B cell (primary cell): ENCODE results near the gene RNASE8. TPM values are rescaled to one million over a fixed set of nuclear protein-coding genes. Genes with fewer than 3 reads are reported as not detected.

ENCODE experiments used
- ATAC-seq: fragments of 200-7000 bp; cut with Tn5 transposase; one replicate; pipeline ENCODE4 v1.10.0; 2021; ENCODE audit warnings: low read depth, mild to moderate bottlenecking, moderate number of reproducible peaks, moderate library complexity
- CTCF ChIA-PET: fragments of 350-600 bp; sonication (Branson Sonifier 250); formaldehyde crosslinking; loops from one replicate; lab custom pipeline; 2021; ENCODE audit warnings: antibody characterized with exemption, inconsistent platforms; lab: Charles Lee
- POLR2A ChIA-PET: fragments of 350-600 bp; sonication (Branson Sonifier 250); formaldehyde crosslinking; loops from one replicate; lab custom pipeline; 2021; ENCODE audit warnings: antibody characterized with exemption; lab: Charles Lee
- DNase-seq: peaks from one replicate; pipeline ENCODE4 v3.0.0; 2013
- H2AFZ ChIP-seq: 2 replicates; pipeline ENCODE4 v1.6.1; 2012; ENCODE audit warnings: mild to moderate bottlenecking, low read depth, low read length; ENCODE audit not compliant: insufficient read depth, poor library complexity, severe bottlenecking
- H3K27ac ChIP-seq, 2 donors: 1 replicate in 1 of 2; 2 replicates in 1 of 2; pipeline ENCODE4 v1.5.1; 2012 to 2013; ENCODE audit warnings: low read length in 2 of 2, mild to moderate bottlenecking in 2 of 2, moderate library complexity in 1 of 2
- H3K27me3 ChIP-seq, 4 experiments: fragments of 200-600 bp in 1 of 4; sonication (generic) in 1 of 4; replicated peaks in 1 of 4; 1 replicate in 2 of 4; 2 replicates in 2 of 4; pipeline versions ENCODE4 v1.6.1 to v1.7.0; 2013 to 2016; ENCODE audit warnings: low read length in 3 of 4, mild to moderate bottlenecking in 2 of 4, mixed read lengths in 1 of 4, moderate library complexity in 1 of 4; ENCODE audit not compliant: insufficient read depth in 4 of 4, control insufficient read depth in 3 of 4; ENCODE audit errors: control extremely low read depth in 1 of 4
- H3K36me3 ChIP-seq, 2 experiments: replicated peaks in 1 of 2; 1 replicate in 1 of 2; 2 replicates in 1 of 2; pipeline versions ENCODE4 v1.6.1 to v1.7.1; 2013; ENCODE audit warnings: low read length in 1 of 2; ENCODE audit not compliant: insufficient read depth in 2 of 2, control insufficient read depth in 1 of 2; ENCODE audit errors: control extremely low read depth in 1 of 2, extremely low read depth in 1 of 2
- H3K4me1 ChIP-seq, 2 donors: fragments of 200-600 bp in 1 of 2; sonication (generic) in 1 of 2; 1 replicate in 1 of 2; 2 replicates in 1 of 2; pipeline versions ENCODE4 v1.5.1 to v1.6.1; 2013 to 2017; ENCODE audit warnings: low read length in 2 of 2; ENCODE audit not compliant: control insufficient read depth in 2 of 2, insufficient read depth in 2 of 2
- H3K4me2 ChIP-seq: replicated peaks from 2 replicates; pipeline ENCODE3; 2012; ENCODE audit warnings: mild to moderate bottlenecking, low read depth, low read length; ENCODE audit not compliant: poor library complexity, severe bottlenecking
- H3K4me3 ChIP-seq, 5 experiments: fragments of 200-600 bp in 1 of 5; sonication (generic) in 1 of 5; 1 replicate in 3 of 5; 2 replicates in 2 of 5; pipeline versions ENCODE4 v1.5.1 to v1.7.0; 2011 to 2016; ENCODE audit warnings: low read length in 4 of 5, mild to moderate bottlenecking in 4 of 5, low read depth in 2 of 5, control low read depth in 1 of 5, moderate library complexity in 1 of 5; ENCODE audit not compliant: insufficient read depth in 1 of 5; ENCODE audit errors: control extremely low read depth in 1 of 5, extremely low read depth in 1 of 5
- H3K79me2 ChIP-seq: fragments of 200-600 bp; sonication (generic); one replicate; pipeline ENCODE4 v1.6.0; 2016; ENCODE audit warnings: low read length; ENCODE audit not compliant: control insufficient read depth, insufficient read depth
- H3K9ac ChIP-seq: fragments of 200-600 bp; sonication (generic); 2 replicates; pipeline ENCODE4 v1.6.1; 2017; ENCODE audit warnings: mild to moderate bottlenecking, low read length, moderate library complexity
- H3K9me3 ChIP-seq, 3 donors: one replicate each; pipeline versions ENCODE4 v1.6.1 to v1.7.1; 2013; ENCODE audit warnings: low read length in 2 of 3; ENCODE audit not compliant: control insufficient read depth in 2 of 3, insufficient read depth in 1 of 3; ENCODE audit errors: control extremely low read depth in 1 of 3
- H4K20me1 ChIP-seq: 2 replicates; pipeline ENCODE4 v1.6.0; 2012; ENCODE audit warnings: mild to moderate bottlenecking, low read length; ENCODE audit not compliant: insufficient read depth, control insufficient read depth, poor library complexity, severe bottlenecking
- H3K27ac Mint-ChIP-seq: one replicate; pipeline ENCODE4 v1.8.0; 2021; ENCODE audit warnings: mixed read lengths
- H3K27me3 Mint-ChIP-seq: one replicate; pipeline ENCODE4 v1.8.0; 2021; ENCODE audit warnings: mixed read lengths
- H3K4me1 Mint-ChIP-seq: one replicate; pipeline ENCODE4 v1.8.0; 2021; ENCODE audit warnings: mixed read lengths
- H3K4me3 Mint-ChIP-seq: one replicate; pipeline ENCODE4 v1.8.0; 2021; ENCODE audit warnings: mixed read lengths
- H3K9me3 Mint-ChIP-seq: one replicate; pipeline ENCODE4 v1.8.0; 2022; ENCODE audit warnings: mixed read lengths; ENCODE audit not compliant: insufficient read depth
- EZH2 ChIP-seq: IDR thresholded peaks from 2 replicates; pipeline ENCODE4 v1.6.1; 2012; ENCODE audit warnings: borderline replicate concordance, low read depth, mild to moderate bottlenecking, moderate library complexity, low read length; ENCODE audit not compliant: insufficient read depth, poor library complexity, severe bottlenecking
- WGBS: methylation state at CpG from one replicate; pipeline ENCODE4 v1.1.5; 2013; ENCODE audit warnings: missing lambda C conversion rate; ENCODE audit not compliant: insufficient coverage; 5-methylcytosine and 5-hydroxymethylcytosine counted together
- intact Hi-C: fragments of 100-400 bp; cut with micrococcal nuclease; formaldehyde crosslinking; loops from one replicate; pipeline ENCODE4 v1.10.0; 2022
- polyA plus RNA-seq: library from polyadenylated mRNA; depleted of rRNA; stranded (reverse); fragments of >200 nt; gene quantifications from 2 replicates; pipeline ENCODE4 v1.2.3, GENCODE V29; 2012
- total RNA-seq, 2 donors: library from RNA; stranded (reverse); fragments of 120-200 nt in 1 of 2; gene quantifications; 1 replicate in 1 of 2; 2 replicates in 1 of 2; pipeline versions ENCODE4 v1.2.3 to v1.2.4, GENCODE V29; 2013 to 2022
- TF ChIP-seq, protein P1 (sequence below): fragments of 200-600 bp; IDR thresholded peaks from one replicate; pipeline ENCODE4 v1.8.0; 2022; ENCODE audit warnings: antibody characterized with exemption, mild to moderate bottlenecking

RNASE8 gene
- total and polyA plus RNA-seq, 2 donors (not counting 1 experiment from before 2014, with no cell fraction given), result not detected

DNA sequence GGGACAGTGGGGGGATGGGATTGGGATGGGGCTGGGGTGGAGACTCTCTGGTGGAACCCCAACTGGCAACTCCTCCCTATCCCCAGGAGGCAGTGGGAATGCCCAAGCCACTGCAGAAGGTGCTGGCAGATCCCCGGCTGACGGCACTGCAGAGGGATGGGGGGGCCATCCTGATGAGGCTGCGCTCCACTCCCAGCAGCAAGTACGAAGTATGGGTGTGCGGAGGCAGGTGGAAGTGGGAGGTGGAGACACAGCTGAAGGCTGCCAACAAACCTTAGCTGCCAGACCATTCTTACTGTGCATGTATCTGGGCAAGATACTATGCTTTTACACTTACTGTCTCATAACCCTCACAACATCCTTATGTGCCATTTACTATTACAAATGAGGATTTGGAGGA, 20.7 kb downstream of the RNASE8 start:
- no peaks in the 10 kb centered on the region for H3K36me3 ChIP-seq
- H4K20me1 ChIP-seq, result no peaks in the 10 kb centered on the region
- H3K27ac ChIP-seq, result no peak overlapping the region
- H3K27me3 ChIP-seq, result peaks cover 0 to 6% (median 0%) of the 10 kb centered on the region in 4 experiments
- intact Hi-C loops, result no loop called here
- POLR2A ChIA-PET, result no interaction called here
- H3K4me3 ChIP-seq, result no peak overlapping the region
- CTCF ChIA-PET, result interaction anchor here (0.6 to 2.4 kb wide), 6 partner anchors 11 to 38 kb away, joined by 3 to 14 read pairs (median 4); no protein-coding TSS in a partner anchor
- no peak overlapping the region for H2AFZ ChIP-seq
- no peak overlapping the region for H3K4me2 ChIP-seq
- peaks cover 0 to 3% (median 0%) of the 10 kb centered on the region in 3 donors for H3K9me3 ChIP-seq
- TF ChIP-seq EZH2, result no peak
- TF ChIP-seq, protein P1, sequence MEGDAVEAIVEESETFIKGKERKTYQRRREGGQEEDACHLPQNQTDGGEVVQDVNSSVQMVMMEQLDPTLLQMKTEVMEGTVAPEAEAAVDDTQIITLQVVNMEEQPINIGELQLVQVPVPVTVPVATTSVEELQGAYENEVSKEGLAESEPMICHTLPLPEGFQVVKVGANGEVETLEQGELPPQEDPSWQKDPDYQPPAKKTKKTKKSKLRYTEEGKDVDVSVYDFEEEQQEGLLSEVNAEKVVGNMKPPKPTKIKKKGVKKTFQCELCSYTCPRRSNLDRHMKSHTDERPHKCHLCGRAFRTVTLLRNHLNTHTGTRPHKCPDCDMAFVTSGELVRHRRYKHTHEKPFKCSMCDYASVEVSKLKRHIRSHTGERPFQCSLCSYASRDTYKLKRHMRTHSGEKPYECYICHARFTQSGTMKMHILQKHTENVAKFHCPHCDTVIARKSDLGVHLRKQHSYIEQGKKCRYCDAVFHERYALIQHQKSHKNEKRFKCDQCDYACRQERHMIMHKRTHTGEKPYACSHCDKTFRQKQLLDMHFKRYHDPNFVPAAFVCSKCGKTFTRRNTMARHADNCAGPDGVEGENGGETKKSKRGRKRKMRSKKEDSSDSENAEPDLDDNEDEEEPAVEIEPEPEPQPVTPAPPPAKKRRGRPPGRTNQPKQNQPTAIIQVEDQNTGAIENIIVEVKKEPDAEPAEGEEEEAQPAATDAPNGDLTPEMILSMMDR, result no peak
- 100% methylated on average over 5 of the region's 5 CpGs for WGBS
- H3K4me1 Mint-ChIP-seq, result peaks cover 3% of the 10 kb centered on the region
- no peak overlapping the region for H3K27ac Mint-ChIP-seq
- H3K4me3 Mint-ChIP-seq, result no peak overlapping the region
- no peak overlapping the region for H3K9ac ChIP-seq
- no peaks in the 10 kb centered on the region for H3K9me3 Mint-ChIP-seq
- no peaks in the 10 kb centered on the region for H3K4me1 ChIP-seq
- no peaks in the 10 kb centered on the region for H3K79me2 ChIP-seq
- peaks cover 10% of the 10 kb centered on the region for H3K27me3 Mint-ChIP-seq
- ATAC-seq, result no peak
- no peak for DNase-seq

DNA sequence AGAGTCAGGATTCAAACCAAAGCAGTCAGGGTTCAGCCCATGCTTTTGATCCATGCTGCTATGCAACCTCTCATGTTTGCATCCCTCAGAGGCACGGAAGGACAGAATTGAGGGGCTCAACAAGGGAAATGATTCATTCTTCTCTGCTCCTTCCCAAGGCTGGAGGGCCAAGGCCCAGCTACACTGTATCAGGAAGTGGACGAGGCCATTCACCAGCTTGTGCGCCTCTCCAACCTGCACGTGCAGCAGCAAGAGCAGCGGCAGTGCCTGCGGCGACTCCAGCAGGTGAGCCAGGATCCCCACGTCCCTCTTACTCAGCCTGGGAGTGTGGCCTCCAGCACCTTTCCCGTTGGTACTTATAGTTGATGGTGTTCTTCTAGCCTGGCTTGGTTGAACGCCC, 21.1 kb downstream of the RNASE8 start:
- Histone ChIP-seq H3K4me1 (no peaks in the 10 kb centered on the region), H3K9me3 (peaks cover 0 to 3% (median 0%) of the 10 kb centered on the region in 3 donors), H3K79me2 (no peaks in the 10 kb centered on the region), H3K9ac (no peak overlapping the region), H3K4me3 (no peak overlapping the region), H2AFZ (no peak overlapping the region), H3K27ac (no peak overlapping the region), H3K4me2 (no peak overlapping the region), H3K36me3 (no peaks in the 10 kb centered on the region), H3K27me3 (peaks cover 0 to 5% (median 0%) of the 10 kb centered on the region in 4 experiments), H4K20me1 (no peaks in the 10 kb centered on the region)
- ATAC-seq, result no peak
- POLR2A ChIA-PET, result no interaction called here
- H3K9me3 Mint-ChIP-seq, result no peaks in the 10 kb centered on the region
- H3K27ac Mint-ChIP-seq, result no peak overlapping the region
- peaks cover 8% of the 10 kb centered on the region for H3K27me3 Mint-ChIP-seq
- CTCF ChIA-PET, result interaction anchor here (1.1 to 2.4 kb wide), 7 partner anchors 10 to 39 kb away, joined by 3 to 10 read pairs (median 3); no protein-coding TSS in a partner anchor
- peaks cover 1% of the 10 kb centered on the region for H3K4me1 Mint-ChIP-seq
- no peak overlapping the region for H3K4me3 Mint-ChIP-seq
- no peak for DNase-seq
- intact Hi-C loops, result no loop called here
- WGBS, result 98% methylated on average over 5 of the region's 10 CpGs
- no peak for TF ChIP-seq EZH2
- TF ChIP-seq, protein P1, result no peak
